Lower leg skin (tissue), 4 donors: Measurements from ENCODE around the gene SEMA7A. TPM values are rescaled to one million over a fixed set of nuclear protein-coding genes. Genes with fewer than 3 reads are reported as not detected.

Experiments used
- DNase-seq, 2 donors: peaks; one replicate each; pipeline ENCODE4 v3.0.0-alpha.2; 2019; ENCODE audit warnings: low spot score in 2 of 2
- H3K4me3 ChIP-seq: fragments of 200-600 bp; sonication (generic); 2 replicates; pipeline ENCODE4 v1.5.1; 2017; ENCODE audit warnings: mild to moderate bottlenecking, low read depth; ENCODE audit not compliant: poor library complexity, severe bottlenecking
- CTCF ChIP-seq, 3 donors: fragments of 450-650 bp; IDR thresholded peaks; one replicate each; pipeline ENCODE4 v1.5.1; 2016; ENCODE audit warnings: antibody characterized with exemption in 3 of 3, mild to moderate bottlenecking in 3 of 3, moderate library complexity in 2 of 3
- POLR2A ChIP-seq, 2 donors: fragments of 450-650 bp; IDR thresholded peaks; one replicate each; pipeline ENCODE4 v1.6.1; 2016 to 2017; ENCODE audit warnings: antibody characterized with exemption in 2 of 2, mild to moderate bottlenecking in 1 of 2, moderate library complexity in 1 of 2
- WGBS, 2 donors: methylation state at CpG; one replicate each; pipeline ENCODE4 v1.1.5; 2018; 5-methylcytosine and 5-hydroxymethylcytosine counted together
- intact Hi-C: fragments of 100-400 bp; cut with DNase I; formaldehyde crosslinking; loops from one replicate; pipeline ENCODE4 v1.15.0; 2023; ENCODE audit warnings: low total_unique reads
- total RNA-seq, 4 donors: library from RNA; depleted of rRNA; stranded (reverse); fragments of >200 nt; gene quantifications; one replicate each; pipeline ENCODE4 v1.1.0, GENCODE V29; 2016

The SEMA7A gene
- total RNA-seq, 4 donors from 2014 or later: 16.7 to 30.5 (median 20.5) TPM

- no peak for TF ChIP-seq POLR2A (IDR thresholded peaks at IDR 0.05)
- TF ChIP-seq CTCF (IDR thresholded peaks at IDR 0.05): no peak
- 70 to 86% methylated on average over 8 to 9 of the region's 10 CpGs for WGBS, 2 donors
Measured at GRCh38 chr15:74420193-74420905, 13.4 kb downstream of the SEMA7A start.

GRCh38 chr15:74419432-74419831, 14.3 kb downstream of the SEMA7A start:
- no peak for TF ChIP-seq POLR2A (IDR thresholded peaks at IDR 0.05)
- no peak for TF ChIP-seq CTCF (IDR thresholded peaks at IDR 0.05)
- intact Hi-C loops: no loop called here

More at GRCh38 chr15:74420193-74420905, 13.4 kb downstream of the SEMA7A start:
- no peak for DNase-seq
- H3K4me3 ChIP-seq: no peak overlapping the region
- intact Hi-C loops: no loop called here

GRCh38 chr15:74418575-74419338, 15.0 kb downstream of the SEMA7A start:
- TF ChIP-seq CTCF (IDR thresholded peaks at IDR 0.05): no peak
- TF ChIP-seq POLR2A (IDR thresholded peaks at IDR 0.05): no peak
- DNase-seq: no peak
- 74 to 77% methylated on average over 16 of the region's 16 CpGs for WGBS, 2 donors
- H3K4me3 ChIP-seq: no peak overlapping the region
- intact Hi-C loops: no loop called here

More at GRCh38 chr15:74419432-74419831, 14.3 kb downstream of the SEMA7A start:
- no peak for DNase-seq
- WGBS, 2 donors: 87 to 93% methylated on average over 4 of the region's 4 CpGs
- H3K4me3 ChIP-seq: no peak overlapping the region

- no peak overlapping the region for H3K4me3 ChIP-seq
- no peak for DNase-seq
- 92 to 93% methylated on average over 9 of the region's 9 CpGs for WGBS, 2 donors
- intact Hi-C loops: no loop called here
- TF ChIP-seq CTCF (IDR thresholded peaks at IDR 0.05) (no peak), POLR2A (IDR thresholded peaks at IDR 0.05) (no peak)
Measured at GRCh38 chr15:74417670-74418069, 16.1 kb downstream of the SEMA7A start.

GRCh38 chr15:74417225-74417624, 16.5 kb downstream of the SEMA7A start:
- intact Hi-C loops: no loop called here
- no peak for DNase-seq
- TF ChIP-seq CTCF (IDR thresholded peaks at IDR 0.05) (no peak), POLR2A (IDR thresholded peaks at IDR 0.05) (no peak)
- 87 to 89% methylated on average over 13 of the region's 13 CpGs for WGBS, 2 donors
- H3K4me3 ChIP-seq: no peak overlapping the region
